Eye (tissue), 1 donor: Measurements from ENCODE around the gene LEF1.

Source experiments
- DNase-seq: peaks from one replicate; pipeline ENCODE4 v3.0.0-alpha.2; 2015

Gene LEF1

DNA sequence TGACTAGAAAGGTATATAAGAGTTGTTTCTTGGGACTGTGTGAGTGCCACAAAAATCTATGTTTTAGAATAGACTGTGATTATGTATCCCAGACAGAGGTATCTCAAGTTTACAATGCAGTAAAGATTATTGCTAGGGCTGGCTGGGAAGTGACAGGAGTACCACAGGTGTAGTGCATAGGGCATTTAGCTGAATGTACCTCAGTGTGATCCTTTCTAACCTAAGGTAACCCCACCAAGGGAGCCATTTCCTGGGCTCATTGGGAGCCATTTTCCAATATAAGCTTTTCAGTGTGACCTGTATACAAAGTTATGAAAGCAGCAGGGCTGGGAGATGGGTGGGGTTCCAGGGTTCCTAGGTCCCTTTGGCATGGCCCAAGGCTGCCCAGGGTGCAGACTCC lies 6.1 kb upstream of the LEF1 start:
- DNase-seq: no peak

DNA sequence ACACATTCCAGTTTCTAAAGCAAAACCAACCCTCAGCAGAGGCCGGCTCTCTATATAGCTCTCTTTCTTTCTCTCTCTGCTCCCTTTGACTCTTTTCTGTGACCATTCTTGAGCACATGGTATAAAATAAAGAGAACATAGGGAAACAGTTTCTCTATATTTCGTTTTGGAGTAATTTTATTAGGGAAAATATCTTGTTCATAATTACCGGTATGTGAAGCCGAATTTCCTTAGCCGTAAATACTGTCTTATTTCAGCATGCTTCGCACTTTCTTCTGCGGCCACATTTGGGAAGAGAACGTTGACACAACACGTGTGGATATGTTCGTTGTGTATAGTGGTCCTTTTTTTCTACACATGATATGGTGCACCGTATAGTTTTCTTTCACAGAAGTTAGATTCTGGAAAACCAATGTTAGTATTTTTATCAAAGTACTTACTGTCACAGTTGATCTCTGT lies 4.9 kb upstream of the LEF1 start:
- DNase-seq: no peak

DNA sequence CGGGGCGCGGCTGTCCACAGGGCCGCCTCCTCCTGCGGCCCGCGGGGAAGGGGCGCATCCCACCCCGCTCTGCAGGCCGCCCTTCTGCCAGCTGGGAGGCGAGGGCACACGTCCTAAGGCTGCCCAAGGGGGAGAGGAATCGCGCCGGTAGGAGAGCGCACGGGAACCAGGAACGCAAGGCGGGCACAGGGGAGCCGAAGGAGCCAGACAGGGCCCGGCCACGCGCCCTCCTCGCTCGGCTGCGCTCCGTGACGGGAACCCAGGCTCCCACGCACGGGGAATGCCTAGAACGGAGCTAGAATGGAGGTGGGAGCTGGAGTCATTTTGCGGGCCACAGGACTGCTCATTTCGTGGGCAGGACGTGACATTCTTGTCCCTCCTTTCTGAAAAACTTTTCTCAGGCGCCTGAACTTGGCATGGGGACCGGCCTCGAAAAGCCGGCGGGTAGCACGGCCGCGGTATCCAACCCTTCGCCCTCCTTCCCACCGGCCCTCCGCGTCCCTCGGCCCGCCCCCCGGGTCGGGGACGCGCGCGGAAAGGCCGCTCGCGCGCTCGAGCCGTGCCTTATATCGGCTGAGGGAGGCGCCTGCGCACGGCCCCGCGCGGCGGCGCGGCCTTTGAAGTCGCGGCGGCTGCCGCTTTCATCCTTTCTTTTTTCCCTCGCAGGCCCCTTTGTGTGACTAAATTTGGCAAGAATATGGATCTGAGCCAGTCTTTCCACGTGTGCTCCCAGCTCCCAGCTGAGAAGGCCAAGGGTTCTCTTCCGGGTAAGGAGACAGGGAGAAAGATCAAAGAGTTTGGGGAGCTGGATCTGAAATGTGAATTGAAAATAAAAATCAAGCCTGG lies 4.2 kb upstream of the LEF1 start:
- DNase-seq: peak; percentile 94

DNA sequence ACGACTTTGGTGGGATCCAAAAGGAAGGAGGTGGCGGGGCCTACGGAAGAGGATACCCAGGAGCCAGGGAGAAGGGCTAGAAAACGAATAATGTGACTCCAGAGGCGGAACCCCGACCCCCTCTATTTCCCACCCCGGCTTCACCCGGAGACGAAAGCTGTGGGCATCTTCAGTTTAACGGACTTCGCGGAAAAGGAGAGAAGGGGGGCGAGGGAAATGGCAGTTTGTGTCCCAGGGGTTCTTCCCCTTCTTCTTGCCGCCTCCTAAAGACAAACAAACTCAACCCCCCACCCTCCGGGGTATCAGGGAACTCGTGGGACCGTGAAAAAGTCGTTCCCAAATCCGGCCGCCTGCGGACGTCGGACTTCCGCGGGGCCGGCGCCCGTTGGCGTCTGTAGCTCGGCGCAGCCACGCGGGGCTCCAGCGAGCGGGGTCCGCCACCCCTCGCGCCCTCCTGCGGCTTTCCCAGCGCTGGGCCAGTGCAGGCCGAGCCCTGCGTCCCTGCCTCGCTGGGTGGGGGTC lies 3.6 kb upstream of the LEF1 start:
- DNase-seq: no peak

DNA sequence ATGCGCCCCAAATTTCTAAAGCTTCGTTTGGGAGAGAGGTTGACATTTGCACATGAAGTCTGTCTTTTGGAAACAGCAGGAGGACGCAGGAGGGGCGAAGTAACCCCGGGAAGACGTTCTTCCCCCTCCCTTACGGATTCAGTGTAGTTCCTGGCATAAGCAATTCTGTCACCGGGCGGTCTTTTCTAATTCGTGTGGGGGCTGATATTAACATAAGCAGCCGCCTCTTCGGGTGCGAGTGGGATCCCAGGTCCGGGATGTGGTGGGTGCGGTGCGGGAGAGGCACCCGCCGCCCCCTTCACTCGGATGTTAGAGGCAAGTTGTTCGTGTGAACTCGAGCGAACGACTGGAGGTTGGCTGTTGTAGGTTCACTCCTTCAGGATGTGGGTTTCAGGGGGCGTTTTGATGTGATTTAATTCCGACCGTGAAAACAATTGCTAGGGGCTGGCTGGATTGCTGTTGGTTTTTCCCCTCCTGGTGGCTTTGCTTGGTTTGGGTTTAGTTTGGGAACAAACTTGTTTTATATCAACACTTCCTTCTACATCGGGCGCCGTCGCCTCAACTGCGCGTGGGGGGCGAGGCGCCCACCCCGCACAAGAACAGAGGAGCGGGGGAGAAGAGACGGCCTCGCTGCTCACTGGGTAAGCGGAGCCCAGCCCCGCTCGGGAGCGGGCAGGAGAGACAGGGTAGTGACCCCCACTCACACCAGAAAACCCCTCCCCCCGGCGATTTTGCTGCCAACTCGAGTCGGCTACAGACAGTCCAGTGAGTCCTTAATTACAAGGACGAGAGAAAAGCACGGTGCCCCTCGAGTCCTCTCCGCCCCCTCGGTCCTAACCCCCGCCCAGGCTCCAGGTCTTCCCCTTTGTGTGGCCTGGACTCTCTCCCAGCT lies 2.9 kb upstream of the LEF1 start:
- peak; percentile 86 for DNase-seq

DNA sequence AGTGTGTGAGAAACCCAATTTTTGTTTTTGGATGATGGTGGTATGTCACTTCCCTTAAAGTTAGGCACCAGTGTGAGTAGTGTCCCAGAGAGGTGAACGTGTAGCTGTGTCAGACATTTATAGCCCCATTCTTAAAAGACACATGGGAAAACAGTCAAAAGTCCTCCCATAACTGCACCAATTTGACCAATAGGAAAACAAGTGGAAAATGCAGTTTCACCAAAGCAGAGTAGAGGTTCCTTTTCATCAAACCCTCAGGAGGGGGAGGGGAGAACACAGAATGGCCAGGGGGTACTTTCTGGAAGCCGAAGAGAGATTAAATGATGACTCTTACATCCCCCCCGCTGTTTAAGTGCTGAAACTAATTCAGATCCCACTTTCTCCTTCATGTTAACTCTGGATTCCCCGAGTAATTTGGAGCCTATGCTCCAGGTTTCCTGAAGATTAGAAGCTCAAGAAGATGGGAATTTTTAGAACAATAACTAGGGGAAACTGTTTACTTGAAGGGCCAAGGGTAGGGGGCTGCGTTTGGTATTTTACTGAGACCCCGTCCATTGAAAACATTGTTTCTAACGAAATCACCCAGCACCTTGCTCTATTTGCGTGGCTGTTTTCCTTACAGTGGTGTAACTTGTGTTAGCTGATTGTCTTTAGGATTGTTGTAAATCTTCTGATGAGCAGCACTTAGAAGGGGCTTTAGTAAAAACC lies 2.1 kb upstream of the LEF1 start:
- no peak for DNase-seq

DNA sequence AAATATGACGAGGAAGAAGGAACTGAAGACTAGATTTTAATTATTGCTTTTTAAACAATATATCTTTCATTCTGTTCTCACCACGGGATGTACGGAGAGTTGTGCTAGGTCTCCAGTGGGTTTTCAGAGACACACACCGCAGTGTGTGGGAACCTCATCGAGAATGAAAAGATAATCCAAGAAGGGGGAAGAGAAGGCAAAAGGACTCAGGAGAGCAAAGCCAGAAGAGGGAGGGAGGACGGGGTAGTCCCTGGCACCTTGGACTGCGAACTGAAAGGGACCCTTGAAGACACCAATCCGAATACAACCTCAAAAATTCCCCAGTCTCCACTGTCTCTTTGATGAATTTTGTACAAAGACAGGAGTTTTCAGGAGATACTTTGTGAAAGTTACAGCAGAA lies 932 bp upstream of the LEF1 start:
- no peak for DNase-seq

DNA sequence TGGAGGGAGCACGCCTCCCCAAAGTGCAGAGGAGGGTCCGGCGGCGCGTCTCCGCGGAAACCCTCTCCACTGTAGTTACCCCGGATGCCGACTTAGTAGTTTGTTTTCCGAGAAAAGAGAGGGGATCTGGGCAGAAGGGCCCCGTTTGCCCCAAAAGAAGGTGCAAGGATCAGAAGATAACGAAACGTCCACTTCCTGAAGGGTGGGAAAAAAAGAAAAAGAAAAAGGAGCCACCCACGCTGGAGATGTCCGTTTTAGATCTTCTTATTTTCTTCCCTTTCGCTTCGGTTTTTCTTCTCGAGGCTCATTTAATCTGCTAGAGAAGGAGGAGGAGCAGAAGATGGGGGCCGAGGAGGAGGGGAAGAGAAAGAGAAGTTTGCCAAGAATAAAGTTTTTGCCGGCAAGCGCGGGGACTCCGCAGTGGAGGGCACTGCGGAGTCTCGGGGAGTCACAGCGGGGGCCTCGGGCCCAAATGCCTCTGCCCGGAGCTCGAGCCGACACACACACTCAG lies 517 bp downstream of the LEF1 start:
- DNase-seq: no peak

DNA sequence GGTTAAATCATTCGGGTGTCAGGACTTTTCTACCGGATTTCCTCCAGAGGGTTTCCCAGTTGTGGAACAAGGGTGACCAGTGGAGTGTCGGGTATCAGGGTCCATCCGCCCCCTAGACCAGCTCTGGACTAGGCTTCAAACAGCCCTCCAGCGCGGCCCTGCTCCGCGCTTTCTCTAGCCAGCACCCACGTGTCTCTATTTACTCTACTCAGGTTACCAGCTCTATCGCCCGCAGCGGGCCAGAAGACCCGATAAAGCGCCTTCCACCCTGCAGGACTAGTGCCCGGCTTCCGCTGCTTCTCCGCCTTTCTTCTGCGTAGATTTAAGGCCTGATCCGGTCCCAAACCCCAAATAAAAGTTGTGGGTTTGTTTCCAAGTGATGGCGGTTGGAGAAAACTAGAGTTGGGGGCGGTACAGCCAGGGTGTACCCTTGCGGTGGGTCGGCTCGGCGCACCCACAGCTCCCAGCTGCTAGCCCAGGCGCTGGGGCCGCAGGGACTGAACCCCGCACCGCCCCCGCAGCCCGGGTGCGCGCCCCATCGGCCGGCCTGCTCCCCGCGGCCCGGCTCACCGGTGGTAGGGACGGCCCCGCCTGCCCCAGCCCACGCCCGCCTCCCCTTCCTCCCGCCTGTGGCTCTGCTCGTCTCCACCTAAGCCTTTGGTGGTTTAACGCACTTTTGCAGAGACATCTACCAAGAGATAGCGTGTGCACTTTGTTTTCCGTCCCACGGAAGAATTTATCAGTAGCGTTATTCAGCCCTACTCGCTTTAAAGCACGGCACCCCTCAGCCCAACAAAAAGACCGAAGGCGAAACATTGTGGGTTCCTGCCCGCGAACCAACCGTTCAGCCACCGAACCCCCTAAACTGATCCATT lies 2.1 kb downstream of the LEF1 start:
- DNase-seq: peak; percentile 81

DNA sequence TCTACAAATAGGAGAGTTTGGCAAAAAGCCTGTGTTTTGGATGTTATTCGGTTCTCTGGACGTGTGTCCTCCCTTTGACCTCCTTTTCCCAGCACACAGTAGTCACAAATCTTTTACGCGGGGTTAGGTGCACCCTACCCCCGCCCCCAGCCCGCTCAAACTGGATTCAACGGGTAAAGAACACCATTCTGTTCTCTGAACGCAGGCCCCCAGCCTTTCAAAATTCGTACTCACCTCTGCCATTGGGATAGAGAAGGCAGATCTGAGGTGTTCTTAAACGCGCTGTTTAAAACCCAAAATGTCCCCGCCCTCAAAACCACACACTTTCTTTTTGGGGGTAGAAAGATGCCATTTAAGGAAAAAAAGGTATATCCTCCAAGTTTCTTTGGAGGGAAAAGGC lies 2.7 kb downstream of the LEF1 start:
- peak; percentile 35 for DNase-seq

DNA sequence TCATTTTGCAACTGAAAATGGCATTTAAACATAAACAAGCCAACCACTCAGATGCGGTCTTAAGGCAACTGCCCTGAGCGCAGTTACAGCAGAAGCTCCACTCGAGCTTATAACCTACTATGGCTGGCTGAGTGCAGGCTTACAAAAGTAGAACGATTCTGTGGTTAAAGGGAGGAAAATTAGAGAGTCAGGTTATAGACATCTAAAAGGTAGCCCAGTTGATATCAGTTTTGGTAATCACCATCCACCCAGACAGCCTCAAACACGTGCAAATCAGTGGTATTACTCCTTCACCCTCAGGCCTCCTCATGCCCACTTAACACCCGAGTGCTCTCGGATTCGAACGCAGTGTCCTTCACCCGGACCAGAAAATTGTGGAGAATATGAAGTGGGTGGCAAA lies 3.1 kb downstream of the LEF1 start:
- DNase-seq: peak; percentile 40

DNA sequence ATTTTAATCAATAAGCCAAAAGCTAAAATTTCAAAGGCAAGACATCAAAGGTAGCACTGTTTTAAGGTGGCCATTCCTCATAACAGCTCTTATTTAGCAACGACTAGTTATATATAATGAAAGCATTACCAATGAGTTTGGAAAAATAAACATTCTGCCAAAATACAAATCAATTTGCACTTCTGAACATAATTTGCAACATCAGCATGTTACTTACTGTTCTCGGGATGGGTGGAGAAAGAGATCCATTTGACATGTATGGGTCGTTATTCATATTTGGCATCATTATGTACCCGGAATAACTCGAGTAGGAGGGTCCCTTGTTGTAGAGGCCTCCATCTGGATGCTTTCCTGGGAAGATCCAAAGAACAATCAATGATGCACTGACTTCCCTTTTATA lies 5.4 kb downstream of the LEF1 start:
- no peak for DNase-seq

DNA sequence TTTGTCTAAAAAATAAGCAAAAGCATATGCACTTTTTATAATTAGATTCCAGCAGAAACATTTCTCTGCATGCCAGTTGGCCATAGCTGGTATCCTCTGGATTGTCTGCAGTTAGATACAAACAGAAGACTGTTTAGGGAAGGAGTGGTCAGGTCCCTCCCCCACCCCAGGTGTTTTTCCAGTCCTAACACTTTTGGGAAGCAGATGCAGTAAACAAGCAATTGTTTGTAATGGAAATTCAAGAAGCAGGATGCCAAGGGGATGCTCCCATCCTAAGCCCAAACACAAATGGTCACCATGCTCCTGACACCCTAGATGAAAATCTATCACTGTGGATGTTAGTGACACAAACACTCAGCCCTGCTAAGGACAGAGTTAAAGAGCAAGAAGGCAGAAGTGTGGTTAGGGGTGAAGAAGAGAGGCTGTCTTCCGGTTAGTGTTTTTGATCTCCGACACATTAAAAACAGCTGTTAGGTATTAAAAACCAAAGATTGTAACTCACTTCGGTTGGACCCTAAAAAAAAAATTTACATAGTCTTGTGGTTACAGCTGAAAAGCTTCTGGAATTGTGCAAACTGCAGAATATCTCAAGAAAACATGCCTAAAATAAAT lies 7.9 kb downstream of the LEF1 start:
- no peak for DNase-seq

DNA sequence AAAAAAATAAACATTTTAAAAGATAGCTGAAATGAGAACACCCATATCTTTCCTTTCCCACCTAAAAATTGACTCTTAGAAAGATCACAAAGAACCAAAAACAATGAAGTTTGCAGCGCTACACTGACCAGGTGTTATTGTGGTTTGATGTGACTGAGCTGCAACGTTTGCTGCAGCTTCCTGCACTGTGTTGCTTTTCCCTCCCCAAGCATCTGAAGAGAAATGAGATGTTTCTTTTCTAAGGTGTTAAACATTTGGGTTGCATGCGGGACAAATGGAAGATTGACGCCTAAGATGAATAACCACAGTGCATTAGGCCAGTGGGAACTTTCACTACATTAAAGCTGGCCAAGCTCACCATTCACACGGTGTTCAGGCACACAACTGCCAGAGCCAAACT lies 8.9 kb downstream of the LEF1 start:
- no peak for DNase-seq

DNA sequence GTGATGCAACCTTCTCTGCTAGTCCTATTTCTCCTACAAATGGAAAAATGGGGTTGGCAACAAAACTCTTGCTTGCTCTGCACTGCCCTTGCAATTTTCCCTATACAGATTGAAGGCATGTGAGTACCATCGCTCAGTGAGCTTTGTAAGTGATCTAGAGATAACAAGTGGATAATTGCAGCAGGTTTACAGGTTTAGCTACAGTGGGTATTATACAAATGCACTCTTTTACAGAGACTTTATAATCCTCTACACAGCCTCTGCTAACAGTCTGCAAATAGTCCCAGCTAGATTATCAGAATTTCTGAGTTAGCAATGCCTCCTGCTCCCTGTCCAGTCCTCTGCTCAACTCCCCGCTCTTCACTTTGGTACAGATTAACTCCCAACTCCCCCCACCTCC lies 11.1 kb downstream of the LEF1 start:
- DNase-seq: no peak

DNA sequence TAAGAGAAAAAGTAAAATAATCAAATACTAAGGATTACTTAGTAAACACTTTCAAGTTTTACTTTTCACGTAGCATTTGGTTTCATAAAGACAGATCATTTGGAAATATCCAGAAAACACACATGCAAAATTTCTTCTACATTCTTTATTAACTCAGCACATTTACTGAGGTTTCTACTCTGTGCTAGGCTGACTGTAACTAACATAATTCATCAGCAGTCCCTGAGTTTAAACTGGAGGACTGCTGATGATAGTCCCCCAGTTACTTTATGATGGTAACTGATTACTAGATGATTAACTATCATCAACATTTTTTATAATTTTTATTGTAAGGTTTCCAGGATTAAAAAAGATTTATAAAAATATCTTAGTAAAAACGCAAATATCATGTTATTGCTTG lies 12.3 kb downstream of the LEF1 start:
- no peak for DNase-seq

DNA sequence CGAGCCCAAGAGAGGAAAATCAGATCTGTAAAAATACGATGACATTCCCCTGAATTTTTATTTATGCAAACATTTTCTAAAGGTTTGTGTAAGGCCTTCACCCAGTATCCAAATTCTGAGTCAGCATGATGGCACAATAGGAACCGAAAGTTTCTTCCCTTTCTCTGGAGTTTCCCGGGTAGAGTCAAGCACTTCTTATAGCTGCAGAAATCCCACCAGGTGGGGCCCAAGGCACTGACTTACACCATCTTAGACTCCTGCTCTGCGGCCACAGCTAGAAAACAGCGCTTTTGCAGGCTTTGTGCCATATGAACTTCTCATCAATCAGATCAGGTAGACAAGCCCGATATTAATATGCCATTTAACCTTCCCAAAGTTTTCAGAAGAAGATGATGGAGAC lies 13.4 kb downstream of the LEF1 start:
- peak; percentile 44 for DNase-seq

DNA sequence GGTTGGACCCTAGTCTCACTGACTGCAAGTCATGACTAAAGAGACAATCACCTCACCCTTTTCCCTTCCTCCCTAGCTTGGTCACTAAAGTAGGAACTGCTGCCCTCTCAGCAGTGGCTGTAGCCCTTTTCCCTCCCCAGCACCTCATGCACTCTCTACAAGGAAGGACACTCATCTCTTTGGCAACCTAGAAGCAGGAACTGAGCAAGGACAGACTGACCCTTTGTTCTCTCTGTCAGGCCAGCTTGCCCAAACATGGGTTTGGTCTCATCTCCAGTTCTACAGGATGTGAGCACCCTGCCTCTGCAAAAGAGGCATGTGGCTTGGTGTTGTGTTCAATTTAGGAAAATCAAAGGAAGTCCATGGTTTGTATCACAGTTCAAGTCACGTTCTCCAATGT lies 15.8 kb downstream of the LEF1 start:
- no peak for DNase-seq

DNA sequence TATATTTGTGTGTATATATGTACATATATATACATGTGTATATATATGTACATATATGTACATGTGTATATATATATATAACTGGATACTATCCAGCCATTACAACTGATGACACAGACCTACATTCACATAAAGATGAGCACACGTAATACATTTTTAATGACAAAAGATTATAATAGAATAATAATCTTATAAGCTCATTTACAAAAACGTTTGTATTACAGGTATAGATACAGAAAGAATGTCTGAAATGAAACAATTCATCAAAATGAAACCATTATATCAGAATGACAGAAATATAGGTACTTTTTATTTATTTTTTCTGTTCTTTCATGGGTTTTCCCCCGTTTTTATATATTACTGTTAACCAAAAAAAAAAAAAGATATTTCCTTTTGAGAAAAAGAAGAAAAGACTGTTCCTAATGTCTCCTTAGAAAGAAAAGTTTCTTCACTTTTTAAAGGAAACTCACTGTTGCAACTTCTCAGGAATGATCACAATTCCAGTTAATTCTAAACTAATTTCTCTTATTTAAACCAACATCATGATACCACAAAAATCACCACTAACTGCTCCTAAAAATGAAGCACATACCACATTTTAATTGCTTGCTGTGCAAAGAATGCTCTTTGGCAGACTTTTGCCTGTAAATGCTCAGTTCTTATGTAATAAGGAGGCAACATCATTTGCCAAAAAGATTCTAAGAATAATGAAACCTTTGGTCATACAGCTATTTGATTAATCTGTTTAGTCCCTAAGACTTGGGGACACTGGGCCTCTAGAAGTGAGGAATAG lies 18.9 kb downstream of the LEF1 start:
- DNase-seq: no peak

DNA sequence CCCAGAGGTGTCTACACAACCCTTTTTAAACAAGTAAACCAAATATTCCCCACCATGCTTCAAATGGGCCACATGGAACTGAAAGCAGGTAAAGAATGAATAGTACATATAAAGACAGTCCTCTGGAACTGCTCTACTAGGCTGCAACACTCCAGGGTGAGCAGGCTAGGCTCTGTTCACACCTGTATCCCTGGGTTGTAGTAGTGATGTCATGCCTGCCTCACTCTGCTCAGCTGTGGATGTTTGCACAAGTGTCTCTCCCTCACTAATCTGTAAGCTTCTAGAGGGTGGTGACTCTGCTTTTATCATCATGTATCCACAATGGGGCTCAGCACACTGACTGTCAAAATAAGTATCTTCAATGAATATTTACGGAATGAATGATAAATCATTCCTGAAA lies 20.4 kb downstream of the LEF1 start:
- DNase-seq: no peak

DNA sequence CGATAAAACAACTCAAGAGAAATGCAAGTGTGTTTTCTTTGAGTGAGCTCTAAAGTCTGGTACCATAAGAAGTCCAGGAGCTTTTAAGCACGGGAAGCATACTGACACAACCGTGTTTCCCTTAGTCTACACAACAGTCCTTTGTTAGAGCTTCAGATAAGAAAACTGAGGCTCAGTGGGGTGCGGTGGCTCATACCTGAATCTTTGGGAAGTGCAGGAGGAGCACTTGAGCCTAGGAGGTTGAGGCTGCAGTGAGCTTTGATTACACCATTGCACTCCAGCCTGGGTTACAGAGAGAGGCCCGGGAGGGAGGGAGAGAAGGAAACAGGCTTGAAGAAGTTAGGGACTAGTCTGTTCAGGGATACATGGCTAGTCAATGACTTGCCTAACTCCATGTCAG lies 21.9 kb downstream of the LEF1 start:
- no peak for DNase-seq
